Glutamatergic neuron (in vitro differentiated cells): ENCODE measurements around the gene SMARCD3. TPM values are rescaled to one million over a fixed set of nuclear protein-coding genes. Genes with fewer than 3 reads are reported as not detected.

Experiments used
- DNase-seq: peaks from one replicate; pipeline ENCODE4 v3.0.0; 2022
- H3K27ac Mint-ChIP-seq: one replicate; pipeline ENCODE4 v1.8.0; 2020; ENCODE audit warnings: mild to moderate bottlenecking, mixed read lengths, inconsistent platforms; ENCODE audit not compliant: unreplicated experiment
- H3K27me3 Mint-ChIP-seq: one replicate; pipeline ENCODE4 v1.8.0; 2020; ENCODE audit warnings: mild to moderate bottlenecking, moderate library complexity, mixed read lengths, inconsistent platforms; ENCODE audit not compliant: unreplicated experiment
- H3K36me3 Mint-ChIP-seq: one replicate; pipeline ENCODE4 v1.8.0; 2020; ENCODE audit warnings: mild to moderate bottlenecking, mixed read lengths, inconsistent platforms; ENCODE audit not compliant: unreplicated experiment
- H3K4me1 Mint-ChIP-seq: one replicate; pipeline ENCODE4 v1.8.0; 2020; ENCODE audit warnings: mild to moderate bottlenecking, low read depth, mixed read lengths, inconsistent platforms; ENCODE audit not compliant: unreplicated experiment
- H3K4me3 Mint-ChIP-seq: one replicate; pipeline ENCODE4 v1.8.0; 2020; ENCODE audit warnings: mild to moderate bottlenecking, mixed read lengths, inconsistent platforms; ENCODE audit not compliant: unreplicated experiment
- H3K9me3 Mint-ChIP-seq: one replicate; pipeline ENCODE4 v1.8.0; 2020; ENCODE audit warnings: mild to moderate bottlenecking, moderate library complexity, mixed read lengths, inconsistent platforms; ENCODE audit not compliant: unreplicated experiment
- total RNA-seq: library from RNA; stranded (reverse); fragmentation: NEBNext Ultra II Directional; extraction: Animal tissue kit (Norgen Biotek cat#: 25700); gene quantifications from one replicate; pipeline ENCODE4 v1.2.1, GENCODE V29; 2021; ENCODE audit not compliant: unreplicated experiment
- TF ChIP-seq, protein P1 (sequence below): fragments of 200-600 bp; sonication (generic); IDR thresholded peaks from one replicate; pipeline ENCODE4 v1.5.0; 2021; ENCODE audit not compliant: partially characterized antibody, unreplicated experiment

SMARCD3 gene
- total RNA-seq, 1 donor from 2014 or later, result 5.1 TPM

DNA sequence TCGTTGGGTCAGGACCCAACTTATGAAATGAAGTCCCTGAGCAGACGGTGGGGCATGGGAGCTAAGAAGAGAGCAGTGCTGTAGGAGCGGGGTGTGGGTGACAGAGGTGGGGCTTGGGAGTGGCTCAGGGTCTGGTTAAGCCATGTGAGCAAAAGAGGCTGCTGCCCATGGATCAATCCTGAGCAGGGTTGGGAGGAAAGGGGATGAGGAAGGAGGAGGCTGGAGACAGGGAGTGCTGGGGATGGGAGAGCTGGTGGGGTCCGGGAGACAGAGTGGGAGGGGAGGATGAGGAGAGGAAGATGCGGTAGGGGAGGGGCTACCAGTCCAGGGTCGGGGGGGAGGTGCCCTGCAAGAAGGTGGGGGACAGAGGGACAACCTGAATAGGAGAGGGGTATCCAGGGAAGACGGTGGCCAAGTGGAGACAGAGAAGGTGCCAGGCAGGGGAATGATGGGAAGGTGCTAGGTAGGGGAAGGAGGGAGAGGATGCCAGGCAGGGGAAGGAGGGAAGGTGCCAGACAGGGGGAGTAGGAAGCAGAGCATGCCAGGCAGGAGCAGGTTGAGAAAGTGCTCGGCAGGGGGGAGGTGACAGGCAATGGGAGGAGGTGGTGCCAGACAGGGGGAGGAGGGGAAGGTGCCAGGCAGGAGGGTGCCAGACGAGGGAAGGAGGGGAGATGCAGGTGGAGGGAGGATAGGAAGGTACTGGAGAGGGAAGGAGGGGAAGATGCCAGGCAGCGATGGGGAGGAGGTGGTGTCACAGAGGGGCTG, 27.5 kb upstream of the SMARCD3 start:
- H3K36me3 Mint-ChIP-seq, result no peaks in the 10 kb centered on the region
- H3K27me3 Mint-ChIP-seq, result peaks cover 13% of the 10 kb centered on the region
- H3K27ac Mint-ChIP-seq, result no peak overlapping the region
- no peak overlapping the region for H3K4me3 Mint-ChIP-seq
- no peak for DNase-seq
- H3K9me3 Mint-ChIP-seq, result peaks cover 3% of the 10 kb centered on the region
- no peaks in the 10 kb centered on the region for H3K4me1 Mint-ChIP-seq
- TF ChIP-seq, protein P1, sequence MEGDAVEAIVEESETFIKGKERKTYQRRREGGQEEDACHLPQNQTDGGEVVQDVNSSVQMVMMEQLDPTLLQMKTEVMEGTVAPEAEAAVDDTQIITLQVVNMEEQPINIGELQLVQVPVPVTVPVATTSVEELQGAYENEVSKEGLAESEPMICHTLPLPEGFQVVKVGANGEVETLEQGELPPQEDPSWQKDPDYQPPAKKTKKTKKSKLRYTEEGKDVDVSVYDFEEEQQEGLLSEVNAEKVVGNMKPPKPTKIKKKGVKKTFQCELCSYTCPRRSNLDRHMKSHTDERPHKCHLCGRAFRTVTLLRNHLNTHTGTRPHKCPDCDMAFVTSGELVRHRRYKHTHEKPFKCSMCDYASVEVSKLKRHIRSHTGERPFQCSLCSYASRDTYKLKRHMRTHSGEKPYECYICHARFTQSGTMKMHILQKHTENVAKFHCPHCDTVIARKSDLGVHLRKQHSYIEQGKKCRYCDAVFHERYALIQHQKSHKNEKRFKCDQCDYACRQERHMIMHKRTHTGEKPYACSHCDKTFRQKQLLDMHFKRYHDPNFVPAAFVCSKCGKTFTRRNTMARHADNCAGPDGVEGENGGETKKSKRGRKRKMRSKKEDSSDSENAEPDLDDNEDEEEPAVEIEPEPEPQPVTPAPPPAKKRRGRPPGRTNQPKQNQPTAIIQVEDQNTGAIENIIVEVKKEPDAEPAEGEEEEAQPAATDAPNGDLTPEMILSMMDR, result no peak

DNA sequence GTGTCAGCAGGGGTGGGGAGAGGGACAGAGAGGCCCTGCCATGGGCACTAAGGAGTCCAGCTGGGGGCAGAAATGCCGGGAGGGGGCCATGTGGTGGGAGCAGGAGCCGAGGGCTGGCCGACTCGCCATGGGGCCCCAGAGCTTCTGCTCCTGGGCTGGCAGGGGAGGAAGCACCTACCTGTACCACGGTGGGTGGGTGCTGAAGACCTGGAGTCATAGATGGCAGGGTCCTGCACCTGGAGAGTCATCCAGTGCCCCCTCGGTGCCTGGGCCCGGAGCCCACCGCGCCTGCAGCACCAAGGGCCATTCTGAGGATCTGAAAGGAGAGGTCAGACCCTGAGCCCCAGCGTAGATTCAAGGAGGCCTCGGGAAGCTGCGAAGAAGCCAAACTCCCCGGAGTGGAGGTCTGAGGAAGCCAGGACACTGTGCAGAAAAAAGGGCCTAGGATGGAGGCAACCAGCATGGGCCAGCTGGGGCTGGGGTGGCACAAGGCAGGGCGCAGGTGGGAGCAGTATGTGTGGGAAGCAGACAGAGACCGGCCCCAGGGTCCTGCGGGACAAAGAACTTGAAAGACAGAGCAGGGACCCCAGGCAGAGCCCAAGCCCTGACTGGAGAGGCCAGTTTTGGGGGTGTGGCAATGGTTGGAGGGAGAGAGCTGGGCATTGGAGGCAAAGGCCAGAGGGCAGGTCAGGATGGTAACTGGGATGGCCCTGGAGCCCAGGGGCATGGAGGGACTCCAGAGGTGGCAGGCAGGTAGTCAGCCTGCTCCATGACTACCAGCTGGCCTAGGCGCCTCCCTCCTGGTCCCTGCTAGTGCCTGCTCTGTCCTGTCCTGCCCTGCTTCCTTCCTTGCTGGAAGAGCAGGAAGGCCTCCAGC, 26.7 kb upstream of the SMARCD3 start:
- TF ChIP-seq, protein P1, result no peak
- H3K4me1 Mint-ChIP-seq, result no peaks in the 10 kb centered on the region
- H3K27ac Mint-ChIP-seq, result no peak overlapping the region
- H3K27me3 Mint-ChIP-seq, result peaks cover 13% of the 10 kb centered on the region
- no peaks in the 10 kb centered on the region for H3K36me3 Mint-ChIP-seq
- DNase-seq, result no peak
- H3K4me3 Mint-ChIP-seq, result no peak overlapping the region
- H3K9me3 Mint-ChIP-seq, result peaks cover 6% of the 10 kb centered on the region

DNA sequence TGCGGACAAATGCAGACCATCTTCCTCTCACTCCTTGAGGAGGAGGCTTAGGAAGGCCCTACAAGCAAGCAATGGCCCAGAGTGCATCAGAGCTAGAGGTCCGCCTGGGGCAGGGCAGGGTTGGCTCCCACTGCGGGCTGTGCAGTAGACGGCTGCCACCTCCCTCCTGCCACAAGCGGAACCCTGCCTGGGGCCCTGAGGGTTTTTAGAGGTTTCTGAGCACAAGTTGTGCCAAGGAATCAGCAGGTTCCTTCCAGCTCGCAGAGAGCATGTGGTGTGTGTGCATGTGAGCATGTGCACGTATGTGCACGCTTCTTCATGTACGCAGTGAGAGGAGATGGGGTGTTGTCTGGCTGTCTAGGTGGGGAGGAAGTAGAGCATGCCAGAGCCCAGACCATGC, 25.9 kb upstream of the SMARCD3 start:
- H3K4me1 Mint-ChIP-seq, result no peaks in the 10 kb centered on the region
- TF ChIP-seq, protein P1, result no peak
- H3K9me3 Mint-ChIP-seq, result peaks cover 6% of the 10 kb centered on the region
- H3K27ac Mint-ChIP-seq, result no peak overlapping the region
- H3K36me3 Mint-ChIP-seq, result no peaks in the 10 kb centered on the region
- no peak for DNase-seq
- H3K27me3 Mint-ChIP-seq, result peaks cover 13% of the 10 kb centered on the region
- H3K4me3 Mint-ChIP-seq, result no peak overlapping the region

DNA sequence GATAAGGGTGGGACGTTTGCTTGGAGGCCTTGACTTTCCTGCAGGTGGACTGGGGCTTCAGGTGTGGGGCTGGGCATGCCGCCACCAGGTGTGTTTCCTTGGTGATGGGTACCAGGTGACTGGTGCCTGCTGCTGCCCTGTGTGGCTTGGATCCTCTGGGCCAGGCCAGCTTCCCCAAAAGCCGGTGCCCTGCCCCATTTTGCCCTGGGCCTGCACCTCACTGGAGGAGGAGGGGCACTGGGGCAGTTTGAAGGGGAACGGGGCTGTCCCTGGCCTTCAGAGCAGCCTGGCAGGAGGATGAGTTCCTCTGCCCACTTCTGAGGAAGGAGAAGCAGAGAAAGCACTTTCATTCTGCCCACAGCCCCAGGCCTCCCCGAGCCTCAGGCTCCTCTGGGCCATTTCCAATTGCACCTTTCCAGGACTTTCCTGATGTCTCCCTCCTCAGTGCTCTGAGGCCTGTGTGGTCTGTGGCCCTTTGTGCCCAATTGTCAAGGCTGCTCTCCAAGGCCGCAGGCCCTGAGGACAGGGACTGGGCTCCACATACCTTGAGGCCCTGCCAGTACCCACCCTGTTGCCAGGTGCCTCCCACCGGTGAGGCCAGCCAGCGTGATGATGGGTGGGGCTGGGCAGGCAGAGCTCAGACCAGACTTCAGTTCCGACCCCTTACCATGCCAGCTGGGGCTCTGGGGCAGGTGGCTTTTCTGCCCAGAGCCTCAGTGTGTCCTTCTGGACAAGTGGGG, 25.3 kb upstream of the SMARCD3 start:
- Mint-ChIP-seq H3K9me3 (peaks cover 7% of the 10 kb centered on the region), H3K36me3 (no peaks in the 10 kb centered on the region), H3K27ac (no peak overlapping the region), H3K4me3 (no peak overlapping the region), H3K27me3 (peaks cover 10% of the 10 kb centered on the region), H3K4me1 (no peaks in the 10 kb centered on the region)
- no peak for DNase-seq
- TF ChIP-seq, protein P1, result no peak
